Mesenchymal stem cell (in vitro differentiated cells and primary cell): ENCODE measurements around the gene TM2D3.
A peak's percentile ranks its signal among the peaks of the same experiment; 100 is the strongest.

Source experiments
- DNase-seq: peaks from one replicate; pipeline ENCODE4 v3.0.0-alpha.2; 2013
- H2AFZ ChIP-seq: one replicate; pipeline ENCODE4 v1.6.1; 2013; ENCODE audit warnings: low read depth, mild to moderate bottlenecking, control low read depth, inconsistent platforms, low read length, moderate library complexity
- H2AK5ac ChIP-seq: 2 replicates; pipeline ENCODE4 v1.6.1; 2013; ENCODE audit warnings: low read length, moderate library complexity, mild to moderate bottlenecking, inconsistent platforms; ENCODE audit not compliant: severe bottlenecking
- H2BK120ac ChIP-seq: one replicate; pipeline ENCODE4 v1.6.1; 2013; ENCODE audit warnings: low read depth, mild to moderate bottlenecking, inconsistent platforms, low read length, moderate library complexity
- H2BK12ac ChIP-seq, 2 experiments: one replicate each; pipeline ENCODE4 v1.6.1; 2013; ENCODE audit warnings: inconsistent platforms in 2 of 2, low read length in 2 of 2, mild to moderate bottlenecking in 2 of 2, moderate library complexity in 2 of 2, control low read depth in 1 of 2
- H2BK15ac ChIP-seq: one replicate; pipeline ENCODE4 v1.6.1; 2013; ENCODE audit warnings: mild to moderate bottlenecking, low read depth, inconsistent platforms; ENCODE audit not compliant: poor library complexity, severe bottlenecking
- H2BK5ac ChIP-seq: 2 replicates; pipeline ENCODE4 v1.6.1; 2013; ENCODE audit warnings: low read depth, mild to moderate bottlenecking, low read length, control low read depth, inconsistent platforms; ENCODE audit not compliant: poor library complexity, severe bottlenecking
- H3K14ac ChIP-seq, 2 experiments: one replicate each; pipeline ENCODE4 v1.6.1; 2013; ENCODE audit warnings: inconsistent platforms in 2 of 2, low read length in 2 of 2, control low read depth in 1 of 2, mild to moderate bottlenecking in 1 of 2, moderate library complexity in 1 of 2
- H3K18ac ChIP-seq, 2 experiments: one replicate each; pipeline ENCODE4 v1.6.1; 2013; ENCODE audit warnings: inconsistent platforms in 2 of 2, low read length in 2 of 2, control low read depth in 1 of 2, low read depth in 1 of 2, mild to moderate bottlenecking in 1 of 2
- H3K23ac ChIP-seq, 2 experiments: one replicate each; pipeline ENCODE4 v1.6.1; 2013; ENCODE audit warnings: inconsistent platforms in 2 of 2, low read length in 2 of 2, mild to moderate bottlenecking in 2 of 2, moderate library complexity in 2 of 2, control low read depth in 1 of 2
- H3K27ac ChIP-seq: 2 replicates; pipeline ENCODE4 v1.5.1; 2013; ENCODE audit warnings: mild to moderate bottlenecking, moderate library complexity, low read length, control low read depth, inconsistent platforms; ENCODE audit not compliant: poor library complexity, severe bottlenecking
- H3K27me3 ChIP-seq, 2 experiments: 2 replicates each; pipeline versions ENCODE4 v1.6.1 to v1.7.0; 2013; ENCODE audit warnings: low read length in 2 of 2, mild to moderate bottlenecking in 2 of 2, moderate library complexity in 2 of 2, control low read depth in 1 of 2, inconsistent platforms in 1 of 2; ENCODE audit not compliant: control insufficient read depth in 1 of 2, insufficient read depth in 1 of 2
- H3K36me3 ChIP-seq, 2 experiments: 2 replicates each; pipeline versions ENCODE4 v1.6.1 to v1.7.0; 2013; ENCODE audit warnings: low read length in 2 of 2, control low read depth in 1 of 2, inconsistent platforms in 1 of 2, low read depth in 1 of 2, mild to moderate bottlenecking in 1 of 2; ENCODE audit not compliant: insufficient read depth in 2 of 2, control insufficient read depth in 1 of 2
- H3K4ac ChIP-seq, 2 experiments: one replicate each; pipeline ENCODE4 v1.6.1; 2013; ENCODE audit warnings: inconsistent platforms in 2 of 2, low read length in 2 of 2, mild to moderate bottlenecking in 2 of 2, moderate library complexity in 2 of 2, control low read depth in 1 of 2, low read depth in 1 of 2
- H3K4me1 ChIP-seq: 2 replicates; pipeline ENCODE4 v1.6.1; 2013; ENCODE audit warnings: low read depth, low read length, control low read depth; ENCODE audit not compliant: control insufficient read depth, insufficient read depth
- H3K4me2 ChIP-seq: 2 replicates; pipeline ENCODE4 v1.6.1; 2013; ENCODE audit warnings: low read length, mild to moderate bottlenecking, inconsistent platforms; ENCODE audit not compliant: poor library complexity, severe bottlenecking
- H3K4me3 ChIP-seq, 2 experiments: 2 replicates each; pipeline versions ENCODE4 v1.5.1 to v1.7.0; 2013; ENCODE audit warnings: low read length in 2 of 2, mild to moderate bottlenecking in 2 of 2, control low read depth in 1 of 2, low read depth in 1 of 2; ENCODE audit not compliant: insufficient read depth in 1 of 2
- H3K79me1 ChIP-seq: replicated peaks from 2 replicates; pipeline ENCODE4 v1.6.1; 2013; ENCODE audit warnings: mild to moderate bottlenecking, control low read depth, low read length, inconsistent platforms; ENCODE audit not compliant: poor library complexity, severe bottlenecking
- H3K9ac ChIP-seq: 2 replicates; pipeline ENCODE4 v1.7.0; 2013; ENCODE audit warnings: mild to moderate bottlenecking, low read length, moderate library complexity
- H3K9me3 ChIP-seq: 2 replicates; pipeline ENCODE4 v1.7.0; 2013; ENCODE audit warnings: mild to moderate bottlenecking, low read length; ENCODE audit not compliant: control insufficient read depth
- H4K8ac ChIP-seq: one replicate; pipeline ENCODE4 v1.6.1; 2013; ENCODE audit warnings: inconsistent platforms, mild to moderate bottlenecking, low read length, moderate library complexity
- H4K91ac ChIP-seq: one replicate; pipeline ENCODE4 v1.6.1; 2013; ENCODE audit warnings: mild to moderate bottlenecking, low read length, inconsistent platforms
- WGBS: methylation state at CpG from one replicate; pipeline ENCODE4 v1.1.7; 2013; ENCODE audit warnings: mixed read lengths; 5-methylcytosine and 5-hydroxymethylcytosine counted together

Gene TM2D3

GRCh38 chr15:101684877-101685276 is 32.7 kb upstream of the TM2D3 start:
- no peak for DNase-seq
- no peak overlapping the region for H3K14ac ChIP-seq
- H3K9me3 ChIP-seq = no peaks in the 10 kb centered on the region
- H4K8ac ChIP-seq = no peak overlapping the region
- peaks cover 3% of the 10 kb centered on the region for H3K79me1 ChIP-seq
- H2BK5ac ChIP-seq = no peak overlapping the region
- H3K4ac ChIP-seq = no peak overlapping the region
- H2BK12ac ChIP-seq = no peak overlapping the region
- H3K36me3 ChIP-seq = peaks cover 4 to 63% of the 10 kb centered on the region in 2 experiments
- no peak overlapping the region for H3K27ac ChIP-seq
- no peak overlapping the region for H3K18ac ChIP-seq
- H3K23ac ChIP-seq = no peak overlapping the region
- no peak overlapping the region for H2BK15ac ChIP-seq
- H3K4me2 ChIP-seq = no peak overlapping the region
- no CpG with 5 or more reads among the region's 3 CpGs for WGBS
- H3K4me1 ChIP-seq = peaks cover under 1% of the 10 kb centered on the region
- no peak overlapping the region for H3K9ac ChIP-seq
- H4K91ac ChIP-seq = no peak overlapping the region
- no peak overlapping the region for H2AFZ ChIP-seq
- H3K27me3 ChIP-seq = no peaks in the 10 kb centered on the region
- no peak overlapping the region for H2AK5ac ChIP-seq
- no peak overlapping the region for H3K4me3 ChIP-seq
- H2BK120ac ChIP-seq = no peak overlapping the region

DNA sequence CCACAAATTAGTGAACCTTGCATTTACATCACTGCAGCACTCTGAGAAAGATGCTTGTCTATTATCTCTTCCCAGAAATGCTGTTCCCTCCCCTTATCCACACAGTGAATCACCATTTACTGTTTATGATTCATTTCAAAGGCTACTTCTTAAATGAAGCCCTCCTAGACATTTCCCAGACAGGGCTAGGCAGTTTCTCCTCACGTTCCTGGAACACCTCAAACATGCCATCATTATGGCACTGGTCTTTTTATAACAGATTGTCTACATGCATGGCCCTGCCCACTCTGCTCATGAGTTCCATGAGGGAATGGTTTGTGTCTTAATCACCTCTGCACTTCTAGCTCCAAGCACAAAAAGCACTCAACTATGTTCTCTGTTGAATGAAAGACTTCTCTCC is 32.2 kb upstream of the TM2D3 start:
- no peak overlapping the region for H3K14ac ChIP-seq
- H2BK5ac ChIP-seq = no peak overlapping the region
- H2BK120ac ChIP-seq = no peak overlapping the region
- no peak overlapping the region for H3K4ac ChIP-seq
- H3K9ac ChIP-seq = no peak overlapping the region
- no peak overlapping the region for H3K18ac ChIP-seq
- H4K8ac ChIP-seq = no peak overlapping the region
- no peak overlapping the region for H4K91ac ChIP-seq
- no peaks in the 10 kb centered on the region for H3K9me3 ChIP-seq
- no peaks in the 10 kb centered on the region for H3K27me3 ChIP-seq
- peak; percentile 92 for DNase-seq
- H2BK15ac ChIP-seq = no peak overlapping the region
- no peak overlapping the region for H3K23ac ChIP-seq
- peaks cover 7 to 62% of the 10 kb centered on the region in 2 experiments for H3K36me3 ChIP-seq
- H3K4me1 ChIP-seq = no peaks in the 10 kb centered on the region
- H3K4me3 ChIP-seq = no peak overlapping the region
- H2AK5ac ChIP-seq = no peak overlapping the region
- no peak overlapping the region for H3K4me2 ChIP-seq
- no peak overlapping the region for H2AFZ ChIP-seq
- 4% methylated on average over 1 of the region's 1 CpG for WGBS
- H2BK12ac ChIP-seq = no peak overlapping the region
- peaks cover 3% of the 10 kb centered on the region for H3K79me1 ChIP-seq
- no peak overlapping the region for H3K27ac ChIP-seq

DNA sequence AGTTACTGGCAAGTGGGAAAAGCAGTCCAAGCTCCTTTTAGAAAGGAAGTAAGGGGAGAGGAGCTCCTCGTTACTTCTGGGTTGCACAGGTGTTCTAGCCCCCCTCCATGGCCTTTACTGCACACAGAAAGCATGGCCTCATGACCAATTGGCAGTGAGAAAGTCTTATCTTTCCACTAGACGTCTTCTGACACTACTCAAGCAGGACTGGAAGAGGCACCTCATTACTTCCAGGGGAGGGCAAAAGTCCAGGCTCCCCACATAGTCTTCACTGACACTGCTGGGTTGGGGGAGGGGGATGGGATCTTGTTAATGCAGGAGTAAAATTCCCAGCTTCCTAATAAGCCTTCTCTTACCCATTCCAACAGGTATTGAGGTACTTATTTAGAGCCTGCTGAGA is 27.6 kb upstream of the TM2D3 start:
- no peak overlapping the region for H3K4me3 ChIP-seq
- no peaks in the 10 kb centered on the region for H3K27me3 ChIP-seq
- no peak overlapping the region for H3K4ac ChIP-seq
- H3K9ac ChIP-seq = no peak overlapping the region
- no peak overlapping the region for H2AK5ac ChIP-seq
- H3K18ac ChIP-seq = no peak overlapping the region
- no peak overlapping the region for H3K4me2 ChIP-seq
- peaks cover 7 to 44% of the 10 kb centered on the region in 2 experiments for H3K36me3 ChIP-seq
- no peak overlapping the region for H2BK12ac ChIP-seq
- no peak overlapping the region for H3K14ac ChIP-seq
- no peak overlapping the region for H4K91ac ChIP-seq
- peaks cover 6% of the 10 kb centered on the region for H3K4me1 ChIP-seq
- DNase-seq = no peak
- H3K79me1 ChIP-seq = no peaks in the 10 kb centered on the region
- no peak overlapping the region for H3K23ac ChIP-seq
- H2BK5ac ChIP-seq = no peak overlapping the region
- H2BK120ac ChIP-seq = no peak overlapping the region
- H4K8ac ChIP-seq = no peak overlapping the region
- H3K27ac ChIP-seq = no peak overlapping the region
- no peak overlapping the region for H2BK15ac ChIP-seq
- no peak overlapping the region for H2AFZ ChIP-seq
- H3K9me3 ChIP-seq = no peaks in the 10 kb centered on the region
- 75% methylated on average over 1 of the region's 2 CpGs for WGBS

DNA sequence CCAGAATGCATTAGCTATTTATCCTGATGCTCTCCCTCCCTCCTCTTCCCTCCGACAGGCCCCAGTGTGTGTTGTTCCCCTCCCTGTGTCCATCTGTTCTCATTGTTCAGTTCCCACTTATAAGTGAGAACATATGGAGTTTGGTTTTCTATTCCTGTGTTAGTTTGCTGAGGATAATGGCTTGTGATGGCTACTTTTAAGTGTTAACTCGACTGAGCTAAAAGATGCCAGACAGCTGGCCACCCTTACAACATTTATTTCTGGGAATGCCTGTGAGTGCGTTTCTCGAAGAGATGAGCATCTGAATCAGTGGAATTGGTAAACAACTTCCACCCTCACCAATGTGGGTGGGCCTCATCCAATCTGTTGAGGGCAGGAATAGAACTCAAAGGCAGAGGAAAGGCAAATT is 24.7 kb upstream of the TM2D3 start:
- H3K9ac ChIP-seq = no peak overlapping the region
- H3K4me2 ChIP-seq = no peak overlapping the region
- no peak overlapping the region for H3K4me3 ChIP-seq
- peak; percentile 73 for DNase-seq
- H2BK120ac ChIP-seq = no peak overlapping the region
- no peak overlapping the region for H4K91ac ChIP-seq
- no peak overlapping the region for H2AK5ac ChIP-seq
- no peak overlapping the region for H3K23ac ChIP-seq
- H3K79me1 ChIP-seq = peaks cover 1% of the 10 kb centered on the region
- H3K18ac ChIP-seq = peak overlapping the region in 1 of 2 experiments; percentile 57
- peaks cover 6% of the 10 kb centered on the region for H3K4me1 ChIP-seq
- H2BK12ac ChIP-seq = no peak overlapping the region
- H3K27ac ChIP-seq = no peak overlapping the region
- H3K4ac ChIP-seq = no peak overlapping the region
- no peaks in the 10 kb centered on the region for H3K9me3 ChIP-seq
- H3K27me3 ChIP-seq = no peaks in the 10 kb centered on the region
- no peak overlapping the region for H4K8ac ChIP-seq
- 17% methylated on average over 1 of the region's 4 CpGs for WGBS
- peaks cover 18 to 46% of the 10 kb centered on the region in 2 experiments for H3K36me3 ChIP-seq
- H2AFZ ChIP-seq = no peak overlapping the region
- H2BK5ac ChIP-seq = no peak overlapping the region
- H2BK15ac ChIP-seq = no peak overlapping the region
- no peak overlapping the region for H3K14ac ChIP-seq
